ENCODE measurements around the gene MMS19.

Gene MMS19

DNA sequence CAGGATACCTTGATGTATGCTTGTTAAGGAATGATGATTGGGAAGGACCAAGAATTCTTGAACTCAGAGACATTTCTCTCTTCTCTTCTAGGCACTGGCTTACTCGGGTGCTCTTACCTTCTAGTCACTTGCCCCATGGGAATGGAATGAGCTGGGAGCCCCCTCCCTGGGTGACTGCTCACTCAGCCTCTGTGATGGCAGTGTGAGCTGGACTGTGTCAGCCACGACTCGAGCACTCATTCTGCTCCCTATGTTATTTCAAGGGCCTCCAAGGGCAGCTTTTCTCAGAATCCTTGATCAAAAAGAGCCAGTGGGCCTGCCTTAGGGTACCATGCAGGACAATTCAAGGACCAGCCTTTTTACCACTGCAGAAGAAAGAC is 41.5 kb downstream of the MMS19 start:
- no peak overlapping the region for H3K4me3 ChIP-seq (ENCODE audit: control insufficient read depth, low read depth, low read length)
- no peak for DNase-seq (ENCODE audit: low read depth)
- TF ChIP-seq, protein P1, sequence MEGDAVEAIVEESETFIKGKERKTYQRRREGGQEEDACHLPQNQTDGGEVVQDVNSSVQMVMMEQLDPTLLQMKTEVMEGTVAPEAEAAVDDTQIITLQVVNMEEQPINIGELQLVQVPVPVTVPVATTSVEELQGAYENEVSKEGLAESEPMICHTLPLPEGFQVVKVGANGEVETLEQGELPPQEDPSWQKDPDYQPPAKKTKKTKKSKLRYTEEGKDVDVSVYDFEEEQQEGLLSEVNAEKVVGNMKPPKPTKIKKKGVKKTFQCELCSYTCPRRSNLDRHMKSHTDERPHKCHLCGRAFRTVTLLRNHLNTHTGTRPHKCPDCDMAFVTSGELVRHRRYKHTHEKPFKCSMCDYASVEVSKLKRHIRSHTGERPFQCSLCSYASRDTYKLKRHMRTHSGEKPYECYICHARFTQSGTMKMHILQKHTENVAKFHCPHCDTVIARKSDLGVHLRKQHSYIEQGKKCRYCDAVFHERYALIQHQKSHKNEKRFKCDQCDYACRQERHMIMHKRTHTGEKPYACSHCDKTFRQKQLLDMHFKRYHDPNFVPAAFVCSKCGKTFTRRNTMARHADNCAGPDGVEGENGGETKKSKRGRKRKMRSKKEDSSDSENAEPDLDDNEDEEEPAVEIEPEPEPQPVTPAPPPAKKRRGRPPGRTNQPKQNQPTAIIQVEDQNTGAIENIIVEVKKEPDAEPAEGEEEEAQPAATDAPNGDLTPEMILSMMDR (IDR thresholded peaks at IDR 0.05; ENCODE audit: control insufficient read depth, insufficient read depth, low read depth, low read length, missing control alignments) = no peak

DNA sequence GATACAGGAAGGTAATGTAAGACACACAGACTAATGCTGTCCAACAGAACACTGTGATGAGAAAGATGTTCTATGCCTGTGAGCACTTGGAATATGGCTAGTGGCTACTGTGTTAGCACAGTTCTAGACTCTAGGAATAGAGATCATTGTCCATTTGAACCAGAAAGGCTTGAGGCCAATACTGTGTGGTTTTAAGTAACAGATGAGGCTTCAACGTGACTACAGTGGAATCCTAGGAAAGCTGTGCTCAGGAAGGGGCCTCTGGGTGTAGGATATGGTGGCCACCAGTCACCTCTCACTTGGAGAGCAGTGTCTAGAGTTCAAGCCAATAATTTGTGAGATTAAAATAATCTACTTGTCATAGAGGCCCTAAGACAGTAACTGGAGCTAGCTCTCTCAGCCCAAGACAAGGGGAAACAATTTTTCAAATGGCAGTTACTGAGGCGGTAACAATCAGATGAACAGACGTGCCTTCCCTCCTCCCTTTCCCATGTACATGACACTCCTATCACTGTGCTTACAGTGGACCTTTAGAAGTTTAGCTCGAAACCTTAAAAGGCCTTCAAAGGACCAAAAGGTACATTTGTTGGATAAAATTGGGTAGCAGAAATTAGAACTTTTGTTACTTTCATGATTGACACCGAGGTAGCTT is 42.1 kb downstream of the MMS19 start:
- TF ChIP-seq, protein P1 (IDR thresholded peaks at IDR 0.05; ENCODE audit: control insufficient read depth, insufficient read depth, low read depth, low read length, missing control alignments) = no peak
- no peak for DNase-seq (ENCODE audit: low read depth)

DNA sequence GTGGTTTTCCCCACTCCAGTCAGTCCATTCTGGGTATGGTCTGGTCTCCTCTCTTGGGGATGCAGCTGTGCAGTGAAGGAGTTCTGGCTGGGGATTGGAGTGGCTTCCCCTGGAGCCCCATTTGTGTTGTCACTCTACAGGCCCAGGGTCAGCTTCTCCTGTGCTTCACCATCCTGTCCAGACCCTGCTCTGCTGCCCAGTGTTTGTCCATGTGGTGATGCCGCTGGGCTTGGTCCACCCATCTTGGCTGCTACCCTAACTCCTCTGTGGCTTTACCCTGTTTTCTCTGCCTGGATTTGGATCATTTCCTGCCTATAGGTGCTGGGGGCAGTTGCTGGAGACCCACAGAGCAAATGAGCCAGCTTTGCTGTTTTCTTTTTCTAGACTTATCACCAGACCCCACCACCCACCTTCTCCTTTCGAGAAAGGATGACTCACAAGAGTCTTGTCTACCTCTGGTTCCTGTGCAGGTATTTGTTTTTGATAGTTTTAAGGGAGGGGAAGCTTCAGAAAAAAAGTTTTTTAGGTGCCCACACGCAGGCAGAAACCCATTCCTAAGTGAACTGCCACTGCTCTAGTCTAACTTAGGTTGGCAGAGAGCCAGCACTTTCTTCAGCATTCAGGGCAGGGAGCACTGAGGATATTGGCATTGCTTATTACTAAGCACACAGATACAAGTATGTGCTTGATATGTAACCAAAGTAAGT is 43.7 kb downstream of the MMS19 start:
- H3K4me3 ChIP-seq (ENCODE audit: control insufficient read depth, low read depth, low read length) = no peak overlapping the region
- TF ChIP-seq, protein P1 (IDR thresholded peaks at IDR 0.05; ENCODE audit: control insufficient read depth, insufficient read depth, low read depth, low read length, missing control alignments) = no peak
- DNase-seq (ENCODE audit: low read depth) = no peak

More for the DNA sequence above, 42.1 kb downstream of the MMS19 start:
- H3K4me3 ChIP-seq (ENCODE audit: control insufficient read depth, low read depth, low read length) = no peak overlapping the region

DNA sequence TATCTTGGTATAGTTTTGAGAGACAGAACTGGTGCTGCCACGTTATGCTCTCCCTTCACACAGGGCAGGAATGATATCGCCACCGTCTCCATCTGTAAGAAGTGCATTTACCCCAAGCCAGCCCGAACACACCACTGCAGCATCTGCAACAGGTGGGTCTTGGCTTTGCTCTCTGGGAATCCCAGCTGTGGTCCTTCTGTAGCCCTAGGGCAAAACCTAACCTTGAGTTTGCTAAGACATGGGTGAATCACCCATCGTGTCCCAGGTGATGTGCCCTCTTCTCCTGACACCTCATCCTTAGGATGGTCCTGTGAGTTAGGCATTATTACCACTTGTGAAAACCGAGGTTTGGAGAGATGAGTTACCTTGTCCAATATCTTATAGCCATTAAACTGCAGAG is 45.9 kb downstream of the MMS19 start:
- no peak for DNase-seq (ENCODE audit: low read depth)
- H3K4me3 ChIP-seq (ENCODE audit: control insufficient read depth, low read depth, low read length) = no peak overlapping the region
- TF ChIP-seq, protein P1 (IDR thresholded peaks at IDR 0.05; ENCODE audit: control insufficient read depth, insufficient read depth, low read depth, low read length, missing control alignments) = no peak

DNA sequence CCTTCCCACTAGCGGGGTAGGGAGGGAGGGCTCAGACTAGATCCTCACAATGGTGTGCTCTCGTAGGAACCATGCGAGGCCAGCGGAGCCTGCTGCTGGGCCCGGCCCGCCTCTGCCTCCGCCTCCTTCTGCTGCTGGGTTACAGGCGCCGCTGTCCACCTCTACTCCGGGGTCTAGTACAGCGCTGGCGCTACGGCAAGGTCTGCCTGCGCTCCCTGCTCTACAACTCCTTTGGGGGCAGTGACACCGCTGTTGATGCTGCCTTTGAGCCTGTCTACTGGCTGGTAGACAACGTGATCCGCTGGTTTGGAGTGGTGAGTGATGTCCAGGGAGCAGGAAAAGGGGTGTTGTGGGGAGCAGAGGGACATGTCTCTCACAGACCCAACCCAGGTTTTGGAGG is 46.6 kb downstream of the MMS19 start:
- no peak overlapping the region for H3K4me3 ChIP-seq (ENCODE audit: control insufficient read depth, low read depth, low read length)
- DNase-seq (ENCODE audit: low read depth) = no peak
- TF ChIP-seq, protein P1 (IDR thresholded peaks at IDR 0.05; ENCODE audit: control insufficient read depth, insufficient read depth, low read depth, low read length, missing control alignments) = no peak

DNA sequence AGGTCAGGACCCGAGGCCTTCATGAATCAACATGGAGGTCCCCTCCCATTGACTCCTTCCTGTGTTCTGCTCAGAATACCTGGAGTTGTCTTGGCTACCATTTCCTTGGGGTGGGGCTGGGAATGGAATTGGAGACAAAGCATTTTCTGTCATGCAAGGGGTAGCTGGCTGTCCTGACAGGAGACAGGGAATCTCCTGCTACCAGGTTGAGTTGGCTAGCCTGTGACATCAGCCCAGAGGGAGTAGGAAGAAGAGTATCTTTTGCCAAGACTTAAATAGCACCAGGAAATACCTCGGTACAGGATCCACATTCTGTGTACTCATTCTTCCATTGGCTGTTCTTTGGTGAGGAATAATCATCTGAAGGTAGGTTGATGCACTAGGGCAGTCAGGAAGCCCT is 47.4 kb downstream of the MMS19 start:
- TF ChIP-seq, protein P1 (IDR thresholded peaks at IDR 0.05; ENCODE audit: control insufficient read depth, insufficient read depth, low read depth, low read length, missing control alignments) = no peak
- no peak overlapping the region for H3K4me3 ChIP-seq (ENCODE audit: control insufficient read depth, low read depth, low read length)
- no peak for DNase-seq (ENCODE audit: low read depth)

Measured in AG09309 (cell line).